Superior temporal gyrus (tissue), 1 donor: ENCODE measurements around the gene FBLN2.
"Not testable (repeated sequence)": the region's sequence is repeated elsewhere in the genome, so short reads cannot be mapped to it uniquely, and the experiment has no call there.

Experiments used
- DNase-seq: peaks from one replicate; pipeline ENCODE4 v3.0.0-alpha.2; 2016; ENCODE audit errors: extremely low spot score

FBLN2 gene

DNA sequence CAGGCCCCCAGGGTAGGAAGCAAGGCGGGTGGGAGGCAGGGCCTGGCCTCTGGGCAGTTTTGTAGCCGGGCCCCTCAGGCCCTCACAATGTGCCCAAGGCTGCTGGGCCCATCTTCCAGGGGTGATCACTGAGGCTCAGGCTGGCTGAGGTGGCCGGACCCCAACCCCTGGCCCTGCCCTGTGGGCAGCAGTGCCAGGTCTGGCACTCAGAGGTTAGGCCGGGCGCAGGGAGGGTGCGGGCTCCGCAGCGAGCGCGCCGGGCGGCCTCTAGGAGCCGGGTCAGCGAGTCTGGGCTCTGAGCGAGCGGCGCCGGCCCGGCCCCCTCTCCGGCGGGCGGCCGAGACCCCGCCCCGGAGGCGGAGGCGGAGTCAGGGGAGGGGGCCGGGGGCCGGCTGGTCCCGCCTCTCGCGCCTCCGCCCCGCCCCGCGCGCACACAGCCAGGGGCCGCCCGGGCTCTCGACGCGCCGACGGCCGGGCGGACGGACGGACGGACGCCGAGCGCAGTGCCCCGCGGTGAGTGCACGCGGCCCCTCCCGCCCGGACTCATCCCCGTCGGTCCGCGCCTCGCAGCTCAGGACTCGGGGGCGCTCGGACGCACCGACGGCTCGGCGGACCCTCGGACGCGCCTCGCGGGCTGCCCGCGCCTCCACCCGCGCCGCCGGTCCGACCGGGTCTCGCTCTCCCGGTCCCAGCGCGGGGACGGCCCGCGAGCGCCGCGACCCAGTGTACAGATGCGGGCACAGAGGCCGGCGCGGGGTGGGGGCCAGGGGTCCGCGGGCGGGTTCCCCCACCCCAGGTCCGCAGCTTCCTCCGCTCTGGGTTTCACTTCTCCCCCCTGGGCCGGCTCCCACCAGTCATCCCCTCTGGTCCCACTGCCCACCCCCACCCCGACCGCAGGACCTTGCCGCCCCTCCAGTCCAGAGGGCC, at the start of gene FBLN2:
Gene FBLN2 (plus strand): TSS at position 430 of the 927 bp plus-strand sequence. CDS start 21,231 bp downstream, outside the sequence.
- DNase-seq: no peak

DNA sequence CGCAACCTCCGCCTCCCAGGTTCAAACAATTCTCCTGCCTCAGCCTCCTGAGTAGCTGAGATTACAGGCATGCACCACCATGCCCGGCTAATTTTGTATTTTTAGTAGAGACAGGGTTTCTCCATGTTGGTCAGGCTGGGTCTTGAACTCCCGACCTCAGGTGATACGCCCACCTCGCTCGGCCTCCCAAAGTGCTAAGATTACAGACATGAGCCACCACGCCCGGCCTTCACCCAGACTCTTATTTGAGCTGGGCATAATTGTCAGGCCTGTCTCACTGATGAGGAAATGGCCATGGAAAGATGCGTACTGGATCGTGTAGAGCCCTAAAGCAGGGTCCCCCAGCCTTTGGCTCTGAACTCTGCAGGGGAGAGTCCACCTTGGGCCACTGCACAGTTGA, 49.7 kb upstream of the FBLN2 start:
- DNase-seq: not testable (repeated sequence)

DNA sequence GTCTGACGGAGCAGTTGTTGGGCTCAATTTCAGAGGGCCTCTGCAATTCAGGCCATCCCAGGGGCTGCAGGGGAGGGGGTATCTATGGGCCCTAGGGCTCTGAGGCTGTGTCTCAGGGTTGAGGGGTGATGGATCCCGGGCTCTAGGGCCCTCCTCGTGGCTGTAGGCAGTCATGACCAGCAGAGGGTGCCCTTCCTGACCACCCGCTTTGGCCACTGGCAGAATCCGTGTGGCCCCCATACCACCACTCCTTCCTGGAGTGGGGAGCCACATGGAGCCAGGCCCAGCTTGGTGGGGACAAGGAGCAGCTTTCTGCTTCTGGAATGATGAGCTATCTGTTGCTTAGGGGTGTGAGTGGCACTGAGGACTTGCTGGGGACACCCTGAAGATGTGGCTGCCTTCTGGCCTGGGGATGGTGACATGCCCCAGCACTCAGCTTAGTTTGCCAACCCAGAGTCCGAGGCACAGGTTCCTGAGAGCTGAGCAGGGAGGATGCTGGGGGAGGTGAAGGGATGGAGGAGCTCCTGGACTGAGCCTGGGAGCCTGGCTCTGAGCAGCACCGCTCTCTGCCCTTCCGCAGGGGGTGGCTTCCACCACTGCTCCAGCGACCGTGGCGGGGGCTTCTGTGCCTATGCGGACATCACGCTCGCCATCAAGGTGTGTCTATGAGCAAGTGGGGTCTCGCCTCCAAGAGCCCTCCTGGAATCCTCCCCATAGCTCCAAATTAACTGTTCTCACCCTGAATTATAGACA, 48.6 kb upstream of the FBLN2 start:
- no peak for DNase-seq

DNA sequence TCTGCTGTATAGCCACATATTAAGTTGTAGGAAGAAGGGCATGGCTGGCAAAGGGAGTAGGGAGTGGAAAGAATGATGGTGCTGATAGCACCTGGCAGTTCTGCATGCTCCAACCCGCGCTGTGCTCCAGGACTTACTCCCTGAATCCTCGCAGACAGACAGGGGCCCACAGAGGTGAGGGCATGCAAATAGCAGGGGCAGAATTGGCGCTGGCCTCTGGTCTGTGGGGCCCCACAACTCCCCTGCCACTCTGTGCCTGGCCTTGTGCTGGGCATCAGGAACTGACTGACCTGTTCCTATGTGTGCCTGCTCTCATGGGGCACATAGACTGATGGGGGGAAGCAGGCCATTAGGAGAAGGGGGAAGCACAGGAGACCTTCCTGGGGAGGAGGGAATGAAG, 47.9 kb upstream of the FBLN2 start:
- DNase-seq: no peak

DNA sequence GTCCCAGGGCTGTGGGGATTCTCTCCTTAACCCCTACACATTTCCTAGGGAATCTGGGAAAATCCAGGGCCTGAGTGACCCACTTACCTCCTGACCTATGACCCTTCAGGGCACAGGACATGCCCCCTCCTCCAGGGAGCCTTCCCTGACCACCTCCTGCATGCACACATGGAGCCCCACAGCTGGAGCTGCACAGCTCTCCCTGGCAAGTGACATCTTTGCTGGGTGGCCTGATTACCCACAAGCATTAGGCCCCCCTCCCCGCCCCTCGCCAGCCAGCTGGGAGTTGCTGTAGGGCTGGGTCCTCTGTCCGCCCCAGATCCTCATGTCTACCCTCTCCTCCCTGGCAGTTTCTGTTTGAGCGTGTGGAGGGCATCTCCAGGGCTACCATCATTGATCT, 47.4 kb upstream of the FBLN2 start:
- DNase-seq: no peak

DNA sequence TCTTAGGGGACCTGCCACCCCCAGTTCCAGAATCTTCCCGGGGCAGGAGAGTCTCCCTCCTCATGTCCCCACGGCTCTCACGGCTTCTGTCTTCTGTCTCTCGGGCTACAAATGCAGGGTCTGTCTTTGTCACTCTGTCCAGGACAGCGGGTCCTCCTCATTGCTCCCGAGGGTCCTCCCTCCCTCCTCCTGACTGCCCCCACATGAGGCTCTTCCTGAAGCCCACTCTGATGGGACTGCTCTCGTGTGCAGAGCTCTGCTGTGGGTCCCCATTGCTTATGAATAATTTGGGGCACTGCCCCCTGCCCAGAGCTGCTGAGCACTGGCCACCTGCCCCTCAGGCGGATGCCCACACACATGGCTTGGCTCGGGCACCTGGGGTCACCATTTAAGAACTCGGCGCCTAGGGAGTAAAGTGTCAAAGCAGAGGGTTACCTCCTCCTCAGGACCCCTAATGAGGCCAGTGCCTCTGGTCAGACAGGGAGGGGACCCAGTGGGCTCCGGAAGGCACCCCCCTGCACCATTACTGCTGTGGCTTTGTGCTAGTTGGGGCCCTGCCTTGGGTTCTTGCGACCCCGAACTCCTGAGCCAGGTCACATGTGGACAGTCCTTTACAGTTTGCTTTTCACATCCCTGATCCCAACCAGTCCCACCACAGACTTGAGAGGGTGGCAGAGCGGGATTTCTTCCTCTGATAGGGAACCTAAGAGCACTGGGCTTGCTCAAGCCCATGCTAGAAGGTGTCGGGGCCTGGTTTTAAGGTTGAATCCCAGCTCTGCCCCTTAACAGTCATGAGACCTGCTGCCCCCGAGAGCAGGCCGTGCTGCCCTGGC, 46.8 kb upstream of the FBLN2 start:
- DNase-seq: no peak

DNA sequence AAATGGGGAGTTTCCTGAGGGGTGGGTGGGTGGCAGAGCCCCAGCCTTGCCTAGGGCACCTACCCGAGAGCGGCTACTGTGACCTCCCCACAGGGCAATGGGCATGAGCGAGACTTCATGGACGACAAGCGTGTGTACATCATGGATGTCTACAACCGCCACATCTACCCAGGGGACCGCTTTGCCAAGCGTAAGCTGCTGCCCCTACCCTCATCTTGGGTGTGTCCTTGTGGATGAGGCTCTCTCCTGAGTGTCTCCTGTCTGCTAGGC, 46.2 kb upstream of the FBLN2 start:
- no peak for DNase-seq

DNA sequence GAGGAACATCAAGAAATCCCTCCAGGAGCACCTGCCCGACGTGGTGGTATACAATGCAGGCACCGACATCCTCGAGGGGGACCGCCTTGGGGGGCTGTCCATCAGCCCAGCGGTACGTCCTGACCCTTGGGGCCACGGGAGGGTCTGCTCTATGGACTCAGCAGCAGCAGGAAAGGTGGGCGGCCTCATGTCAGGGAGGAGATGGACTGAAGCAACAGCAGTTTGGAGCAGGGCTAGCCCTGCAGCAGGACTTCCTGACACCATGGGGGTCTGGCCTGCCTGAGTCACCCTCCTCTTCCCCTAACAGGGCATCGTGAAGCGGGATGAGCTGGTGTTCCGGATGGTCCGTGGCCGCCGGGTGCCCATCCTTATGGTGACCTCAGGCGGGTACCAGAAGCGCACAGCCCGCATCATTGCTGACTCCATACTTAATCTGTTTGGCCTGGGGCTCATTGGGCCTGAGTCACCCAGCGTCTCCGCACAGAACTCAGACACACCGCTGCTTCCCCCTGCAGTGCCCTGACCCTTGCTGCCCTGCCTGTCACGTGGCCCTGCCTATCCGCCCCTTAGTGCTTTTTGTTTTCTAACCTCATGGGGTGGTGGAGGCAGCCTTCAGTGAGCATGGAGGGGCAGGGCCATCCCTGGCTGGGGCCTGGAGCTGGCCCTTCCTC, 44.6 kb upstream of the FBLN2 start:
- no peak for DNase-seq

DNA sequence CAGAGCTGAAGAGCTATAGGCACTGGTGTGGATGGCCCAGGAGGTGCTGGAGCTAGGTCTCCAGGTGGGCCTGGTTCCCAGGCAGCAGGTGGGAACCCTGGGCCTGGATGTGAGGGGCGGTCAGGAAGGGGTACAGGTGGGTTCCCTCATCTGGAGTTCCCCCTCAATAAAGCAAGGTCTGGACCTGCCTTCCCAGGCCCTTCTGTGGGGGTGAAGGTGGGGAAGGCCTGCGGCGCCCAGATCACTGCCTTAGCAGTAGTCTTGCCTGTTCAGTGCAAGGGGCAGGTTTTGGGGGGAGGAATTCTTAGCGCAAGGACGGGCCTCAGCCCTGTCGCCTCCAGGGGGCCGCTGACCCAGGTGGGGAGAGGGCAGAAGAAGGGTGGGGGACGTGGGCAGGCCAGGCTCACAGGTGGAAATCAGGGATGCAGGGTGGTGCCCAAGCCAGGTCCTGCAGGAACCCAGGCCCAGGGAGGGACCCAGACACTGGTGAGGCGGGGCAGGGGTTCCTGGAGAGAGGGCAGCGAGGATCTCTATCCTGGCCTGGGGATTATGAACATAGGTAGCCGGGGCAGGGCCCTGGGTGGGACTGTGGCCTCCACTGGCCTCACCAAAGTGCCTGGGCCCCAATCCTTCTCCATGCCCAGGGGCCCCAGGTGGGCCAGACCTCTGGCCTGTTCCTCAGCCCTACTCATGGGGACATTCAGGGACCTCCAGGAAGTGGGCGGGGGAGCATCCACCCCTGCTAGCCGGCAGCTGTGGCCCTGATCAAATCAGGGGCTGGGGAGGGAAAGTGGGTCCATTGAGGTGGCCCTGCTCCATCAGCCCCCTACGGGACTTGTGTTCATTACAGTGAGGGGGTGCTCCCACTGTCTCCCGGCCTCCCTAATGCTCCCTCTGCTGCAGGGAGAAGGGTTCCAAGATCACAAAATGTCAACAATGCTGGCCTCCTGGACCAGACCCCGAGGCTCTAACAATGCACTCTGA, 43.5 kb upstream of the FBLN2 start:
- DNase-seq: no peak

DNA sequence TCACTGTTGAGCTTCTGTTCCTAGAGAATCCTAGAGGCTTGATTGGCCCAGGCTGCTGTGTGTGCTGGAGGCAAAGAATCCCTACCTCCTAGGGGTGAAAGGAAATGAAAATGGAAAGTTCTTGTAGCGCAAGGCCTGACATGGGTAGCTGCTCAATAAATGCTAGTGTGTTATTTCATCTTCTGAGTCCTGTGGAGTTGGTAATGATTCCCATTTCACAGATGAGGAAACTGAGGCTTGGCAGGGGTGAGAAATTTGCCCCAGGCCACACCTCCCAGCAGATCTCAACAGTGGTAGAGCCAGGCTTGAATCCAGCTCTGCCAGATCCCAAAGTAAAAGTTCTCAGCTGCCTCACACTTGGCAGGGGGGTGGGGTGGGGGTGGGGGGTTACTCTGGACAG, 42.7 kb upstream of the FBLN2 start:
- no peak for DNase-seq

DNA sequence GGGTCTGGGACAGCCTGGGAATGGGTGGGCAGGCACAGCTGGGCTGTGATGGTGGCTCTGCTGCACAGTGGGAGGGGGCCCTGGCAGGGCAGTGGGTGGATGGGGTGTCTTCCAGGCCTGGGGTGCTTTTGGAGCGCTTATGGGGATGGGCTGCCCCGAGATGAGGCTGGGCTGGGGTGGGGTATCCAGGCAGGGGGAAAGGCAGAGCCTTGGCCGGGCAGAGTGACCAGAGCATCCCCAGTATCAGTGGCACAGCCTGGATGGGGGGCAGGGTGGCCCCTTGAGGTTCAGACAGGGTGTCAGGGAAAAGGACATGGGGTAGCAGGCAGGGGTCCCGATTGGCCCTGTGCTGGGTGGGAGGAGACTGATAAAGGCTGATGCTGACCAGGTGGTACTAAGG, 42.2 kb upstream of the FBLN2 start:
- no peak for DNase-seq

DNA sequence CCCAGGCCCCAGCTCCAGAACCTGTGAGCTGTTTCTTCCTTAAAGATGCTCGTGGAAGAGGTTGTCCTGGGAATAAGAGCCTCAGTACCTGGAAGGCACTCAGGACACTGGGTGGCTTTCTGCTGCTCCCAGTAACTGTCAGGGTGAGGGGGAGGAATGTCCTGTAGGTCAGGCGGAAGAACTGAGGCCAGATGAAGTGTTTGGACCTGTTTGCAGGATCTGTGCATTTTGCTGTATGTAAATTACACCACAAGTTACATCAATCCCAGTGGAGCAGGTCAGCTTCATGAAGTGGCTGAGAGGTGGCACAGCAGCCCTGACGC, 41.7 kb upstream of the FBLN2 start:
- DNase-seq: no peak

DNA sequence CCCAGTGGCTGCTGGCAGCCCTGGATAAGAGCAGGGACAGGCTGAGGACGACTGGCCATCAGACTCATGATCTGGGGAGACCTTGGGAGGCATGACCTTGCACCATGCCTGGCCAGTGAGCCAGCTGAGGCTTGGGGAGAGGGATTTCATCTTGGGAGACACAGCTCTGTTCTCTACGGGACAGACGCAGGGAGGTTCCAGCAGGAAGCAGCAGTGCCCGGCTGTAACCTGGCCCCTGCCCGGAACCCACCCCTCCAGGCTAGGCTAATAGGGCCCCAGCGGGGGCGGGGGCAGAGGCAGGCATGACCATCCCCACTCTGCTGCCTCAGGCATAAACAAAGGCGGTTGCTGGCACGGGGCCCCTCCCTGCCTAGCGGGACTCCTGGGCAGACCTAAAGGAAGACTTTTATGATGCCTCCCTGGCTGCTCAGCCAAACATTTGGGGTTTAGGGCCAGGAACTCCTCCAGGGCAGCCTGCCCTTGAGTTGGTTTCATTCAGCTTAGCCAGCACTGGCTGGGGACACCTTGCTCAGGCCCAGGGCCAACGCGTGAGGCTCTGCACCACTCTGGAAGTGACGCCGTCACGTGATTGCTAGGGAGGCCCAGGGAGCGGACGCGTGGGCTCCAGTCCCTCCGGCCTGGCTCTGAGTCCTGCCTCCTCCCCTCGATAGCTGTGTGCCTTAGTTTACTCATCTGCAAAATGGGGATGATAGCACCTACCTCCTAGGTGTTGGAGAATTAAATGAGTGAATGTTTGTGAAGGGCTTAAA, 41.2 kb upstream of the FBLN2 start:
- no peak for DNase-seq

DNA sequence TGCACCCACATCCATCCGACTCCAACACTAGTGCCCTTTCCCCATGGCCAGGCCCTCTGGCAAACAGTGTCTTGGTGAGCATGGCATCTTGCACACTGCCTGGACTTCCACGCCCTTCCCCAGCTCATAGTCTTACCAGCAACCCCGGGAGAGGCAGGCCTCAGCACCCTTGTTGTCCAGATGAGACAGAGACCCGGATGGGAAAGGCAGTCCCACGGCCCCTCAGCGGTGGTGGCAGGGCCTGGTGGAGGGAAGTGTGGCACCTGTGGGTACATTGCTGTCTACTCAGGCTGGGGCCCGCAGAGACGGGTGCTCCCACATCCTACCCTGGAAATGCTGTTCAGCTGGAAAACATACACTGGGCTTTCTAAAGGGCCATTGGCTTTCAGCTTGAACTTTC, 40.4 kb upstream of the FBLN2 start:
- DNase-seq: no peak

DNA sequence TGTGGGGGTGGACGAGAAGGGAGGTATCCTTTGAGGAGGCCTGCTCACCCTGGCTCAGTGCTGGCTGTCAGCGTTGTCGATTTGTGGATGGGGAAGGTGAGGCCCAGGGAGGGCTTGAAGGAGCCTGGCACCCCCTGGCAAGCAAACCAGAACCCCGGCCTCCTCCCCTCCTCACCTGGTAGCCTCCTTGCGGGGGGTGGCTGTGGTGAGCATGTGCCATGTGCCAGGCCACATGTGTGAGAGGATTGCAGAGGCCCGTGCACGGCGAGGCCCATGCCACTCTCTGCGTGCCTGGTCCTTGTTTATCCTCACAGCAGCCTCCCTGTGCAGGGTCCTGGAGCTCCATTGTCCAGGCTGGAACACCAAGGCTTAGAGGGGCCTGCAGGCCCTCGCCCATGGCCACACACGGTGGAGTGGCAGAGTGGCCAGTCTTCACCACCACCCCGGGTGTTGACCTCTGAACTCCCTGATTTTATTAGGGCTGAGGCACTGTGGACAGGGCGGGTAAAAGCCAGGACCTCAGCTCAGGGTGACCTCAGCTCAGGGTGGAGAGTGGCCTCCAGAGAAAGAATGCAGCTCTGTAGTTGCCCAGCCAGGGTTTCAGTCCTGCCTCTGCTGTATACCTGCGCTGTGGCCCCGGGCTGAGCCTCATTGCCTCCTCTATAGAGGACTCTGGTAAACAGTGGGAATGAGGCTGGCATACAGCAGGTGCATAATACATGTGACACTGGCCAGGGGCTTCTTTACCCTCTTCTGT, 39.7 kb upstream of the FBLN2 start:
- no peak for DNase-seq

DNA sequence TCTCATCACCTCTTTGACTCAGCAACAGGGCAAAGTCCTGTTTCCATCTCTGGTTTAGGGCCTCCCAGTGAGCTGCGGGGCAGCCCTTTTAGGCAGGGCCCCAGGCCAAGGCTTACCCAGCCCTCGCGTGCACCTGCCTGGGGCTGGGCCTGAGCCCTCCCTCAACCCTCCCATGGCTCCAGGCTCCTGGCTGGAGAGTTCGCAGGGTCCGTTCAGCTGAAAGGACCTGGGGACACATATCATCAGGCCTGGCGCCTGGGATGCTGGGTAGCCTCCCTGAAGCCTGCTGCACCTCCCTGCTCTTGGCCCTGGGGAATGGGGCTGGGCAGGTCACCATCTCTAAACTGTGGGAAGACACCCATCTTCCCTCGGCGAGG, 39.1 kb upstream of the FBLN2 start:
- DNase-seq: no peak

DNA sequence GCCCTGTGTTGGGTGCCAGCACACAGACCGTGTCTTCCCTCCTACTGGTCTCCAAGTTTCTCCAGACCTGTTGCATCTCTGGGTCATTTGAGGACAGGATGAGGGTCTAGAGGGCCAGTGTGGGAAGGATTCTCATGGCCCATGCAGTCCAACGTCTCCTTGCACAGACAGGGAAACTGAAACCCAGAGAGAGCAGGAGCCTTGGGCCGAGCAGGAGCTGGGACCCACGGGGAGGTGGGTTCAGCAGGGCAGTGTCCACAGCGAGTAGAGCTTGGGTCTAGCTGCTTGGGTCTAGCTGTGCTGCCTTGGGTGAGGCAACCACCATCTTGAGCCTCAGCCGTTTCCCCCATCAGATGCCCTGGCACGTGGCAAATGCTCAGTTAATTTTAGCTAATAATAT, 36.5 kb upstream of the FBLN2 start:
- DNase-seq: no peak

DNA sequence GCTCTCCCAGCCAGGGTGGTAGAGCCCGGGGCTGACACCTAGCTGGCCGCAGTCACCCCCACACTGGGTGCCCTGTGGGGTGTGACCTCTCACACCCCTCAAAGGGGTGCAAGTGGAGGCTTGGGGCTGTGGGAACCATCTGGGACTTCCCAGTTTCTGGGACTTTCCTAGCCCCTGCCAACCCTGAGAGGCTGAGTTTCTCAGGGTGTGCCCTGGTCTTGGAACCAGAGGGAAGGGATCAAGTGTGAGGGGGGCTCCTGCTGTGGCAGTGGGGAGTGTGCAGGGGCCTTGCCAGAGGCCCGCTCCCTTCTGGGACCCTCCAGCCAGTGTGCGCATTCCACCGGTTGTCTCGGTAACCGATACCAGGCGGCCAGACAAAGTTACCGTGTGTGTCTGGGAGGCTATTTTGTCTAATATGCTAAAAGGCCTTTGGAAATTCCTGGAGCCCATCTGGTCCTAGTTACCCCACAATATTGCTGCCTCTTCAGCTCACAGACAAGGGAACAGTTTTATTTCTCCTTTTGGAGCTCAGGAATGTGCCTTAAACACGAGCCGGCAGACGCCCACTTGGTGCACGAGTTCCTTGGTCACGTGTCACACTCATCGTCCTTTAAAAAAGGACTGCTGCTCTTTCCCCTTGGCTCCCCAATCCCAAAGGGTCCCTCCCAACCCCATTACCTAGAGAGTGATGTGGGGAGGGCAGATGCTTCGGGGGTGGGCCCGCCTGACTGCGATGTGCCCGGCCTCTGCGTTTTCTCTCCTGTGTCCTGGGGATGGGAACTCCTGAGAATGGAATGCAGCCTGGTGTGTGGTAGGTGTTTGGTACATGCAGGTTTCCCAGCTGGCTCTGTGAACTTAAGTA, 35.6 kb upstream of the FBLN2 start:
- DNase-seq: no peak
